Keratinocyte (primary cell): ENCODE data around the gene PAK3. TPM values are rescaled to one million over a fixed set of nuclear protein-coding genes. Genes with fewer than 3 reads are reported as not detected.

Experiments
- DNase-seq: peaks from one replicate; pipeline ENCODE4 v3.0.0-alpha.2; 2011; ENCODE audit warnings: low read depth, missing footprints, low spot score
- FAIRE-seq: peaks from 2 replicates; lab custom pipeline; 2011; peaks lifted over from hg19 to GRCh38; lab: Jason Lieb, UNC
- H2AFZ ChIP-seq: 2 replicates; pipeline ENCODE4 v1.6.0; 2012; ENCODE audit warnings: low read length, control low read depth, inconsistent platforms; ENCODE audit not compliant: control insufficient read depth
- H3K27ac ChIP-seq: 2 replicates; pipeline ENCODE4 v1.5.1; 2011; ENCODE audit warnings: low read length; ENCODE audit not compliant: control insufficient read depth, insufficient read depth
- H3K27me3 ChIP-seq: 3 replicates; pipeline ENCODE4 v1.6.0; 2011; ENCODE audit warnings: low read length; ENCODE audit not compliant: control insufficient read depth, insufficient read depth; ENCODE audit errors: extremely low read depth
- H3K36me3 ChIP-seq, 2 experiments: 2 replicates in 1 of 2; 3 replicates in 1 of 2; pipeline ENCODE4 v1.5.1; 2011; ENCODE audit warnings: low read length in 2 of 2, mild to moderate bottlenecking in 1 of 2; ENCODE audit not compliant: control insufficient read depth in 2 of 2, insufficient read depth in 2 of 2; ENCODE audit errors: extremely low read depth in 1 of 2
- H3K4me1 ChIP-seq: 3 replicates; pipeline ENCODE4 v1.5.1; 2011; ENCODE audit warnings: low read length; ENCODE audit not compliant: control insufficient read depth, insufficient read depth; ENCODE audit errors: extremely low read depth
- H3K4me2 ChIP-seq: 3 replicates; pipeline ENCODE4 v1.6.0; 2011; ENCODE audit warnings: low read depth, low read length; ENCODE audit not compliant: control insufficient read depth, insufficient read depth; ENCODE audit errors: extremely low read depth
- H3K4me3 ChIP-seq, 3 experiments: fragments of 200-600 bp in 1 of 3; sonication (generic) in 1 of 3; 2 replicates in 2 of 3; 3 replicates in 1 of 3; pipeline ENCODE4 v1.5.1; 2011 to 2016; ENCODE audit warnings: low read length in 3 of 3, mild to moderate bottlenecking in 3 of 3, control low read depth in 2 of 3, inconsistent platforms in 1 of 3, low read depth in 1 of 3, mixed read lengths in 1 of 3, mixed run types in 1 of 3, moderate library complexity in 1 of 3; ENCODE audit not compliant: control insufficient read depth in 2 of 3, insufficient read depth in 2 of 3; ENCODE audit errors: extremely low read depth in 1 of 3
- H3K79me2 ChIP-seq: 2 replicates; pipeline ENCODE4 v1.6.0; 2012; ENCODE audit warnings: low read length; ENCODE audit not compliant: control insufficient read depth, insufficient read depth
- H3K9ac ChIP-seq: 3 replicates; pipeline ENCODE4 v1.6.0; 2011; ENCODE audit warnings: low read length; ENCODE audit not compliant: control insufficient read depth, insufficient read depth; ENCODE audit errors: extremely low read depth
- H3K9me1 ChIP-seq: 3 replicates; pipeline ENCODE4 v1.6.0; 2011; ENCODE audit warnings: low read length; ENCODE audit not compliant: control insufficient read depth, insufficient read depth; ENCODE audit errors: extremely low read depth
- H3K9me3 ChIP-seq: 2 replicates; pipeline ENCODE4 v1.5.1; 2012; ENCODE audit warnings: low read depth, low read length; ENCODE audit not compliant: control insufficient read depth
- H4K20me1 ChIP-seq: 3 replicates; pipeline ENCODE4 v1.6.0; 2011; ENCODE audit warnings: low read length; ENCODE audit not compliant: control insufficient read depth, insufficient read depth; ENCODE audit errors: extremely low read depth
- EZH2 ChIP-seq: IDR thresholded peaks from one replicate; pipeline ENCODE4 v1.6.1; 2012; ENCODE audit warnings: inconsistent platforms, mild to moderate bottlenecking, low read length, moderate library complexity
- dilution Hi-C: fragments of 300-500 bp; cut with MboI; formaldehyde crosslinking; loops from one replicate; pipeline ENCODE4 v1.7.0; 2020; ENCODE audit warnings: low sequenced_read_pairs; ENCODE audit not compliant: extremely low pct_ligation_motif_present
- polyA plus RNA-seq, 5 experiments: library from polyadenylated mRNA; depleted of rRNA in 3 of 5; stranded (reverse) in 3 of 5; stranded (forward) in 1 of 5; unstranded in 1 of 5; fragments of >200 nt; gene quantifications; 1 replicate in 1 of 5; 2 replicates in 3 of 5; 3 replicates in 1 of 5; pipeline versions ENCODE4 v1.2.1 to v1.2.3, GENCODE V29; 2011 to 2012; ENCODE audit warnings: missing spikeins in 2 of 5, low read depth in 1 of 5, low replicate concordance in 1 of 5
- TF ChIP-seq, protein P1 (sequence below), 3 experiments: IDR thresholded peaks in 1 of 3; conservative IDR thresholded peaks in 1 of 3; optimal IDR thresholded peaks in 1 of 3; 2 replicates in 2 of 3; 3 replicates in 1 of 3; pipeline versions ENCODE3 to v1.5.1; 2011; ENCODE audit warnings: low read length in 3 of 3, mild to moderate bottlenecking in 3 of 3, moderate library complexity in 2 of 3, control low read depth in 1 of 3, inconsistent platforms in 1 of 3; ENCODE audit not compliant: insufficient read depth in 2 of 3; ENCODE audit errors: extremely low read depth in 1 of 3

Gene PAK3
- polyA plus RNA-seq, 1 donor (not counting 4 experiments of a cell fraction or from before 2014, with no cell fraction given) = 0.34 TPM

DNA sequence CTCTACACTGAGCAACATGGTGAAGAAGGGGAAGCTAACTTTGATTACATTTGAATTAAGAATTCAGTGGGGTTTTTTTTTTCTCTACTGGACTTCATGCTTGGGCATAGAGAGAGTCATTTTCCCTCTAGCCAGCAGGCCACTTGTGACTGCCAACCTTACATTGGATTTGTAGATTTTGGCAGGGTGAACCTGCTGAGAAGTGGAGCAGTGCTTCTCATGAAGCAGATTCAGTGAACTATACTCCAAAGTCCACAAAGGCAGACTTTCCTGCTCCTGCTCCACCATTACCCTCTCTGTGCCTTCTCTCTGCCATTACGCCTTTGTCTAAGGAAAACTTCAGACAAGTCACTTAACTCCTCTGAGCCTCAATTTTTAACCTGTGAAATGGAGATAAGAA lies 69.9 kb downstream of the PAK3 start:
- Histone ChIP-seq H3K4me1 (no peaks in the 10 kb centered on the region), H4K20me1 (no peaks in the 10 kb centered on the region), H3K4me2 (no peak overlapping the region), H2AFZ (no peak overlapping the region), H3K79me2 (no peaks in the 10 kb centered on the region), H3K9me3 (no peaks in the 10 kb centered on the region), H3K9ac (no peak overlapping the region), H3K27ac (no peak overlapping the region), H3K36me3 (no peaks in the 10 kb centered on the region), H3K27me3 (no peaks in the 10 kb centered on the region), H3K4me3 (no peak overlapping the region), H3K9me1 (no peaks in the 10 kb centered on the region)
- DNase-seq (no peak), FAIRE-seq (no peak)
- TF ChIP-seq EZH2 = no peak
- TF ChIP-seq, protein P1, sequence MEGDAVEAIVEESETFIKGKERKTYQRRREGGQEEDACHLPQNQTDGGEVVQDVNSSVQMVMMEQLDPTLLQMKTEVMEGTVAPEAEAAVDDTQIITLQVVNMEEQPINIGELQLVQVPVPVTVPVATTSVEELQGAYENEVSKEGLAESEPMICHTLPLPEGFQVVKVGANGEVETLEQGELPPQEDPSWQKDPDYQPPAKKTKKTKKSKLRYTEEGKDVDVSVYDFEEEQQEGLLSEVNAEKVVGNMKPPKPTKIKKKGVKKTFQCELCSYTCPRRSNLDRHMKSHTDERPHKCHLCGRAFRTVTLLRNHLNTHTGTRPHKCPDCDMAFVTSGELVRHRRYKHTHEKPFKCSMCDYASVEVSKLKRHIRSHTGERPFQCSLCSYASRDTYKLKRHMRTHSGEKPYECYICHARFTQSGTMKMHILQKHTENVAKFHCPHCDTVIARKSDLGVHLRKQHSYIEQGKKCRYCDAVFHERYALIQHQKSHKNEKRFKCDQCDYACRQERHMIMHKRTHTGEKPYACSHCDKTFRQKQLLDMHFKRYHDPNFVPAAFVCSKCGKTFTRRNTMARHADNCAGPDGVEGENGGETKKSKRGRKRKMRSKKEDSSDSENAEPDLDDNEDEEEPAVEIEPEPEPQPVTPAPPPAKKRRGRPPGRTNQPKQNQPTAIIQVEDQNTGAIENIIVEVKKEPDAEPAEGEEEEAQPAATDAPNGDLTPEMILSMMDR (optimal IDR thresholded peaks at IDR 0.05 in 1 of 3, IDR thresholded peaks at IDR 0.05 in 1 of 3, conservative IDR thresholded peaks at IDR 0.05 in 1 of 3; ENCODE audit: extremely low read depth in 1 of 3, insufficient read depth in 2 of 3, low read length in 3 of 3) = no peak
- dilution Hi-C loops = no loop called here

DNA sequence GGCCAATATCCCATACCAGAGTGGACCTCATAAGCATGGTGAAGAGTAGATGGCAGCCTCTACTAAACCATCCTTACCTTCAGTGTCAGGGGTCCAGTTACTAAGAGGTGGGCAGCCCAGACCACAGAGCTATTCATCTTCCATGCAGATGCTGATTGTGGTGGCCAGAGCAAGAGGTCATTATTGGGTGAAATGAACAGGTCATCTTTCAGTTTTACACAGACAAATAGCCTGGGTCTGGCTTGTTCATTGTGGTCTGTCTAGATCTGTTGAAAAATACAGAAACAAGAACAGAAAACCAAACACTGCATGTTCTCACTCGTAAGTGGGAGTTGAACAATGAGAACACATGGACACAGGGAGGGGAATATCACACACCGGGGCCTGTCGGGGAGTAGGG lies 71.3 kb downstream of the PAK3 start:
- Histone ChIP-seq H3K27ac (no peak overlapping the region), H3K36me3 (no peaks in the 10 kb centered on the region), H3K27me3 (no peaks in the 10 kb centered on the region), H3K4me2 (no peak overlapping the region), H4K20me1 (no peaks in the 10 kb centered on the region), H3K9me1 (no peaks in the 10 kb centered on the region), H3K4me3 (no peak overlapping the region), H2AFZ (no peak overlapping the region), H3K9me3 (no peaks in the 10 kb centered on the region), H3K9ac (no peak overlapping the region), H3K4me1 (no peaks in the 10 kb centered on the region), H3K79me2 (no peaks in the 10 kb centered on the region)
- DNase-seq (no peak), FAIRE-seq (no peak)
- TF ChIP-seq, protein P1 (optimal IDR thresholded peaks at IDR 0.05 in 1 of 3, IDR thresholded peaks at IDR 0.05 in 1 of 3, conservative IDR thresholded peaks at IDR 0.05 in 1 of 3; ENCODE audit: extremely low read depth in 1 of 3, insufficient read depth in 2 of 3, low read length in 3 of 3) = no peak
- no peak for TF ChIP-seq EZH2
- dilution Hi-C loops = no loop called here
